Smooth muscle cell (in vitro differentiated cells): Measurements from ENCODE around the gene CCDC169. TPM values are rescaled to one million over a fixed set of nuclear protein-coding genes. Genes with fewer than 3 reads are reported as not detected.
"Not testable (repeated sequence)": the region's sequence is repeated elsewhere in the genome, so short reads cannot be mapped to it uniquely, and the experiment has no call there.

Source experiments
- DNase-seq: peaks from one replicate; lab custom pipeline; 2025; ENCODE audit not compliant: unreplicated experiment; lab: John Stamatoyannopoulos, UW
- H2AFZ ChIP-seq: fragments of 200-600 bp; sonication (generic); 2 replicates; pipeline ENCODE4 v1.6.0; 2016; ENCODE audit warnings: antibody characterized with exemption, low read depth, mild to moderate bottlenecking
- H3F3A ChIP-seq: fragments of 200-600 bp; sonication (generic); 2 replicates; pipeline ENCODE4 v1.6.0; 2017; ENCODE audit warnings: antibody characterized with exemption, low read depth
- H3K27ac ChIP-seq: fragments of 200-600 bp; sonication (generic); 2 replicates; pipeline ENCODE4 v1.5.1; 2016; ENCODE audit warnings: low read depth, mild to moderate bottlenecking
- H3K27me3 ChIP-seq: fragments of 200-600 bp; sonication (generic); 2 replicates; pipeline ENCODE4 v1.6.1; 2016; ENCODE audit warnings: low read depth, mild to moderate bottlenecking
- H3K36me3 ChIP-seq: fragments of 200-600 bp; sonication (generic); 2 replicates; pipeline ENCODE4 v1.5.1; 2016; ENCODE audit warnings: low read depth
- H3K4me1 ChIP-seq: fragments of 200-600 bp; sonication (generic); 2 replicates; pipeline ENCODE4 v1.5.1; 2016; ENCODE audit warnings: low read depth
- H3K4me2 ChIP-seq: fragments of 200-600 bp; sonication (generic); 2 replicates; pipeline ENCODE4 v1.6.0; 2016; ENCODE audit warnings: mild to moderate bottlenecking
- H3K4me3 ChIP-seq: fragments of 200-600 bp; sonication (generic); 2 replicates; pipeline ENCODE4 v1.5.1; 2016; ENCODE audit warnings: mild to moderate bottlenecking
- H3K79me2 ChIP-seq: fragments of 200-600 bp; sonication (generic); 2 replicates; pipeline ENCODE4 v1.6.0; 2016; ENCODE audit warnings: low read depth, mild to moderate bottlenecking
- H3K9ac ChIP-seq: fragments of 200-600 bp; sonication (generic); 2 replicates; pipeline ENCODE4 v1.6.0; 2016; ENCODE audit warnings: low read depth
- H3K9me3 ChIP-seq: fragments of 200-600 bp; sonication (generic); replicated peaks from 2 replicates; pipeline ENCODE4 v1.5.1; 2016; ENCODE audit warnings: low read depth
- H4K20me1 ChIP-seq: fragments of 200-600 bp; sonication (generic); 2 replicates; pipeline ENCODE4 v1.6.0; 2016; ENCODE audit warnings: low read depth
- WGBS: methylation state at CpG from one replicate; pipeline ENCODE4 v1.1.7; 2016; ENCODE audit warnings: low lambda C conversion rate; 5-methylcytosine and 5-hydroxymethylcytosine counted together
- polyA plus RNA-seq: library from polyadenylated mRNA; unstranded; fragments of >200 nt; fragmentation: Nextera tagmentation; extraction: Ambion mirVana; gene quantifications from 2 replicates; pipeline ENCODE4 v1.2.1, GENCODE V29; 2016
- total RNA-seq: library from RNA; depleted of rRNA; stranded (reverse); fragments of >200 nt; gene quantifications from 2 replicates; pipeline ENCODE4 v1.2.3, GENCODE V29; 2014
- TF ChIP-seq, protein P1 (sequence below): fragments of 200-600 bp; sonication (generic); IDR thresholded peaks from 2 replicates; pipeline ENCODE4 v1.5.1; 2017; ENCODE audit warnings: borderline replicate concordance, mild to moderate bottlenecking, antibody characterized with exemption; ENCODE audit not compliant: insufficient read depth, poor library complexity, severe bottlenecking

The CCDC169 gene
- total and polyA plus RNA-seq, 2 experiments from 2014 or later = 1.1 to 1.5 TPM

DNA sequence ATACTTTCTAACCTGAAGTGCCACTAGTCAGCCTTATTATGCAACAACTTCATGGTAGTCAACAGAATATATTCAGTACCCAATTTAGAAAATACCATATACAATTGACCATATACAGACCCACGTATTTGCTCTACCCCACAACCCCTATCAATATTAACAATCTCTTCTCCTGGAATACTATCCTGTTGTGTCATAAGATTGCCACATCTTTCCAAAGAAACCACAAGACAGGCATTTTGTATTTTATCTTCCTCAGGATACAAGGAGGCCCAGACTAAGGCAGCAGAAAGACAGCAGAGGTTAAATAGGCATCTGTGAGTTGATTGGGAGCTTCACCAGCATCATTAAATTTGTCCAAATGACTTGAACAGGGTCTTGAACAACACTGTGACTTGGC, 44.1 kb upstream of the CCDC169 start:
- H3K36me3 ChIP-seq = no peaks in the 10 kb centered on the region
- TF ChIP-seq, protein P1, sequence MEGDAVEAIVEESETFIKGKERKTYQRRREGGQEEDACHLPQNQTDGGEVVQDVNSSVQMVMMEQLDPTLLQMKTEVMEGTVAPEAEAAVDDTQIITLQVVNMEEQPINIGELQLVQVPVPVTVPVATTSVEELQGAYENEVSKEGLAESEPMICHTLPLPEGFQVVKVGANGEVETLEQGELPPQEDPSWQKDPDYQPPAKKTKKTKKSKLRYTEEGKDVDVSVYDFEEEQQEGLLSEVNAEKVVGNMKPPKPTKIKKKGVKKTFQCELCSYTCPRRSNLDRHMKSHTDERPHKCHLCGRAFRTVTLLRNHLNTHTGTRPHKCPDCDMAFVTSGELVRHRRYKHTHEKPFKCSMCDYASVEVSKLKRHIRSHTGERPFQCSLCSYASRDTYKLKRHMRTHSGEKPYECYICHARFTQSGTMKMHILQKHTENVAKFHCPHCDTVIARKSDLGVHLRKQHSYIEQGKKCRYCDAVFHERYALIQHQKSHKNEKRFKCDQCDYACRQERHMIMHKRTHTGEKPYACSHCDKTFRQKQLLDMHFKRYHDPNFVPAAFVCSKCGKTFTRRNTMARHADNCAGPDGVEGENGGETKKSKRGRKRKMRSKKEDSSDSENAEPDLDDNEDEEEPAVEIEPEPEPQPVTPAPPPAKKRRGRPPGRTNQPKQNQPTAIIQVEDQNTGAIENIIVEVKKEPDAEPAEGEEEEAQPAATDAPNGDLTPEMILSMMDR = no peak
- H3K79me2 ChIP-seq = peaks cover 86% of the 10 kb centered on the region
- H3K9ac ChIP-seq = no peak overlapping the region
- peak overlapping the region; percentile 4 for H3K27ac ChIP-seq
- 38% methylated on average over 1 of the region's 1 CpG for WGBS
- H3K9me3 ChIP-seq = no peaks in the 10 kb centered on the region
- no peaks in the 10 kb centered on the region for H3K27me3 ChIP-seq
- H4K20me1 ChIP-seq = peaks cover 68% of the 10 kb centered on the region
- no peaks in the 10 kb centered on the region for H3F3A ChIP-seq
- no peak overlapping the region for H2AFZ ChIP-seq
- H3K4me3 ChIP-seq = no peak overlapping the region
- DNase-seq = no peak
- H3K4me1 ChIP-seq = peaks cover 21% of the 10 kb centered on the region
- peak overlapping the region; percentile 2 for H3K4me2 ChIP-seq

DNA sequence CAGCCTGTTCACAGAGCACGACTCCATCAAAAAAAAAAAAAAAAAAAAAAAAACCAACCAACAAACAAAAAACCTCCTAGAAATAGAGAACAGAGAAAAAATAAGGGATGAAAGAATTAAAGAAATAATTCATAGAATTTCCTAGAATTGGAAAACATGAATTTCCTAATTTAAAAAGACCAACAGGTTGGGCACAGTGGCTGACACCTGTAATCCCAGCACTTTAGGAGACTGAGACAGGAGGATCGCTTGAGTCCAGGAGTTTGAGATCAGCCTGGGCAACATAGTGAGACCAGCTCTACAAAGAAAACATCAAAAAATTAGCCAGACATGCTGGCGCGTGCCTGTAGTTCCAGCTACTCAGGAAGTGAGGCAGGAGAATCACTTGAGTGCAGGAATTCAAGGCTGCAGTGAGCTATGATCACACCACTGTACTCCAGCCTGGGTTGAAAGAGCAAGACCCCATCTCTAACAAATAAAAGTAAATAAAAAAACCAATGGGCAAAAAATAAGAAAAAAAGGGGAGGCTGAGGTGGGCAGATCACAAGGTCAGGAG, 42.1 kb upstream of the CCDC169 start:
- Histone ChIP-seq H3K27ac (no peak overlapping the region), H3K4me2 (no peak overlapping the region), H3K36me3 (peaks cover 2% of the 10 kb centered on the region), H3K4me1 (peaks cover 17% of the 10 kb centered on the region), H3K27me3 (no peaks in the 10 kb centered on the region), H2AFZ (no peak overlapping the region), H3F3A (no peaks in the 10 kb centered on the region), H4K20me1 (peaks cover 89% of the 10 kb centered on the region), H3K9ac (no peak overlapping the region), H3K79me2 (peaks cover 100% of the 10 kb centered on the region), H3K4me3 (no peak overlapping the region), H3K9me3 (no peaks in the 10 kb centered on the region)
- TF ChIP-seq, protein P1 = no peak
- no peak for DNase-seq
- 86% methylated on average over 4 of the region's 4 CpGs for WGBS

DNA sequence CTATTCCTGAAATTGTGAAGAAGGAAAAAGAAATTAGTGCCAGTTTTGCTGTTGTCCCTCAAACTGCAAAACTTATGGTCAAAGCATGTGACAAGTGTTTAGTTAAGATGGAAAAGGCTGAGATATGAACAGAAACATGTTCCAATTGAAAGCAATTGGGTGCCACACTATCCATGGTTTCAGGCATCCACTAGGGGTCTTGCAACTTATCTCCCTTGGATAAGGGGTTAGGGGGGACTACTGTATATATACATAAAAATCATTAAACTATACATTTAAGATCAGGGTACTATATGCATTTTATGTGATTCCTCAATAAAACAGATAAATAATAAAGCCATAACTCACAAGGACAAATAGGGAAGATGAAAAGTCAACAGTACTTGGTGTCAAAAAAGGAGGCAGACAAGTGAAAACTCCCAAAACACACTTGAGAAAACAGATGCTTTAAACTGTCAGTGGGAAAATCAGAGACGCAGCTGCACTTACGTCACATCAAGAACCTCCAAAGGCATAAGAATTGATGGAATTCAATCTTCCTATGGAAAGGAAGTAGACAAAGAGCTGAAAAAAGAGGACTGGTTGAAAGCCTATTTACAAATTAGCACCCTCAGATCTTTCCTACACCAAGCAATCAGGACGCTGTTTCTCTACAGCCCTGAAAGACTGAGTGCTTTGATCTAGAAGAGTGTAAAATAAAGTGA, 40.5 kb upstream of the CCDC169 start:
- H3K36me3 ChIP-seq = peaks cover 2% of the 10 kb centered on the region
- H4K20me1 ChIP-seq = peaks cover 99% of the 10 kb centered on the region
- no peaks in the 10 kb centered on the region for H3F3A ChIP-seq
- no peak overlapping the region for H3K27ac ChIP-seq
- H2AFZ ChIP-seq = no peak overlapping the region
- H3K79me2 ChIP-seq = peaks cover 100% of the 10 kb centered on the region
- H3K4me2 ChIP-seq = no peak overlapping the region
- 51% methylated on average over 3 of the region's 3 CpGs for WGBS
- TF ChIP-seq, protein P1 = no peak
- peaks cover 7% of the 10 kb centered on the region for H3K4me1 ChIP-seq
- no peak overlapping the region for H3K9ac ChIP-seq
- DNase-seq = no peak
- H3K4me3 ChIP-seq = no peak overlapping the region
- no peaks in the 10 kb centered on the region for H3K27me3 ChIP-seq
- H3K9me3 ChIP-seq = no peaks in the 10 kb centered on the region

DNA sequence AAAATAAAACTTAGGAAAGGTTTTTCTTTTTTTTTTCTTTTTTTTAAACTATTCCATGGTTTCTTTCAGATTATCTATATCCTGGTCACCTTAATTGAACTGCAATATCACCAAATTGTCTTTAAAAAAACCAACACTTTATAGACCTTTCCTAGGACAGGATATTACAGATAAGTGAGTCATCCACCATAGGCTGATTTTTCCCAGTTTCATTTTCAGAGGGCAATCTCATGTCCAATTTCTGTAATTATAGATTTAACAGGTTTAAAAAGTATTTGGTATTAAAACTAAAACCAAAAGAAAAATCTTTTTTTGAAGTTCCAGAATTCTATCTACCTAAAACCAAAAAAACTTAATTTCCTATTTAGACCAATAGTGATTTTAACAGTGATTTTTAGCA, 35.4 kb upstream of the CCDC169 start:
- H3K27ac ChIP-seq = no peak overlapping the region
- TF ChIP-seq, protein P1 = no peak

DNA sequence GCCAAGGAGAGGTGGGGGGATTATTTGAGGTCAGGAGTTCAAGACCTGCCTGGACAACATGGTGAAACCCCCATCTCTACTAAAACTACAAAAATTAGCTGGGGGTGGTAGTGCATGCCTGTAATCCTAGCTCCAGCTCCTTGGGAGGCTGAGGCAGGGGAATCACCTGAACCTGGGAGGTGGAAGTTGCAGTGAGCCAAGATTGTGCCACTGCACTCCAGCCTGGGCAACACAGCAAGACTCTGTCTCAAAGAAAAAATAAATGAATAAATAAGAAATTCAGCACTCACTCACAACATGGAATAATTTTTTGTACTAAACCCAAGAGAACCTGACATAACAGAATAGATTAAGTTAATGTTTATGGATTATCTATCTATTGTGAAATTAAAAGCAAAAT, 34.6 kb upstream of the CCDC169 start:
- H3K4me3 ChIP-seq, H3K27ac ChIP-seq, H3K4me2 ChIP-seq, H3K27me3 ChIP-seq, H3F3A ChIP-seq, H2AFZ ChIP-seq, H3K9ac ChIP-seq, H3K36me3 ChIP-seq, DNase-seq, H3K4me1 ChIP-seq, H3K9me3 ChIP-seq: not testable (repeated sequence)
- Histone ChIP-seq H3K79me2 (peaks cover 73% of the 10 kb centered on the region), H4K20me1 (peaks cover 94% of the 10 kb centered on the region)

More for the DNA sequence above, 35.4 kb upstream of the CCDC169 start:
- no peaks in the 10 kb centered on the region for H3K27me3 ChIP-seq
- H2AFZ ChIP-seq = no peak overlapping the region
- no peak overlapping the region for H3K4me3 ChIP-seq
- peaks cover under 1% of the 10 kb centered on the region for H3K4me1 ChIP-seq
- H3F3A ChIP-seq = no peaks in the 10 kb centered on the region
- peak overlapping the region; percentile 60 for H3K4me2 ChIP-seq
- DNase-seq = no peak
- H3K9ac ChIP-seq = no peak overlapping the region
- peaks cover 9% of the 10 kb centered on the region for H3K36me3 ChIP-seq
- H3K79me2 ChIP-seq = peaks cover 81% of the 10 kb centered on the region
- H4K20me1 ChIP-seq = peaks cover 99% of the 10 kb centered on the region
- no peaks in the 10 kb centered on the region for H3K9me3 ChIP-seq
